ENCODE measurements around the gene HFE.

HFE gene

GRCh38 chr6:26130581-26131249 lies 43.5 kb downstream of the HFE start:
- DNase-seq (ENCODE audit: low read depth in 4 of 4, low spot score in 1 of 4), result no peak

DNA sequence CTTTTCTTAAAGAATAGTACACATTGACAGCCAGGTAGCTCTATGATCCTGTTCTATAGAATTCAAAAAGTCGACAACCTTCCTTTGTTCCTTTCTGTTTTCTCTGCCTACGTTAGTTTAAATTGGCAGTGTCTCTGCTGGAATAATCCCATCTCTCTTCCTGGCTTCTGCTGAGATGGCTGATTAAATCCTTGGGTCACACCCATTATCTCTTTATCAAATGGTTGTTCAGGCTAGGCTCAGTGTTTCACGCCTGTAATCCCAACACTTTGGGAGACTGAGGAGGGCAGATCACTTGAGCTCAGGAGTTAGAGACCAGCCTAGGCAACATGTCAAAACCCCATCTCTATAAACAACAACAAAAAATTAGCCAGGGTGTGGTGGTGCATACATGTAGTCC lies 44.4 kb downstream of the HFE start:
- DNase-seq (ENCODE audit: low read depth in 4 of 4, low spot score in 1 of 4), result no peak

GRCh38 chr6:26133730-26134129 lies 46.5 kb downstream of the HFE start:
- DNase-seq (ENCODE audit: low read depth in 4 of 4, low spot score in 1 of 4), result no peak

DNA sequence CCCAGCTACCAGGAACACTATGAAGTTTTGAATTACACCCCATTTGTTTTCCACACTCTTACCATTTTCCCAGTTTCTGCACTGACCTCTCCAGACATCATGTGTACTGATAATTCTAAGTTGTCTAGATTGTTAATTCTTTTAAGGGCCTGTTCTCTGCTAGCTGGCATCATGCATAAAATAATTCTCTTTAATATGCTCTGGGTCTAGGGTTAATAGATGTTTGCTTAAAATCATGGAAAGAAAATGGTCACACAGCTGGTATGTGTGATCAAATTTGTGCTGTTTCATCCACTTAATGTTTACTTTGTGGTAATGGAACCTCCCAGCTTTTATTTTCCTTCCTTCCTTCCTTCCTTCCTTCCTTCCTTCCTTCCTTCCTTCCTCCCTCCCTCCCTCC lies 49.1 kb downstream of the HFE start:
- DNase-seq (ENCODE audit: low read depth in 4 of 4, low spot score in 1 of 4), result no peak

DNA sequence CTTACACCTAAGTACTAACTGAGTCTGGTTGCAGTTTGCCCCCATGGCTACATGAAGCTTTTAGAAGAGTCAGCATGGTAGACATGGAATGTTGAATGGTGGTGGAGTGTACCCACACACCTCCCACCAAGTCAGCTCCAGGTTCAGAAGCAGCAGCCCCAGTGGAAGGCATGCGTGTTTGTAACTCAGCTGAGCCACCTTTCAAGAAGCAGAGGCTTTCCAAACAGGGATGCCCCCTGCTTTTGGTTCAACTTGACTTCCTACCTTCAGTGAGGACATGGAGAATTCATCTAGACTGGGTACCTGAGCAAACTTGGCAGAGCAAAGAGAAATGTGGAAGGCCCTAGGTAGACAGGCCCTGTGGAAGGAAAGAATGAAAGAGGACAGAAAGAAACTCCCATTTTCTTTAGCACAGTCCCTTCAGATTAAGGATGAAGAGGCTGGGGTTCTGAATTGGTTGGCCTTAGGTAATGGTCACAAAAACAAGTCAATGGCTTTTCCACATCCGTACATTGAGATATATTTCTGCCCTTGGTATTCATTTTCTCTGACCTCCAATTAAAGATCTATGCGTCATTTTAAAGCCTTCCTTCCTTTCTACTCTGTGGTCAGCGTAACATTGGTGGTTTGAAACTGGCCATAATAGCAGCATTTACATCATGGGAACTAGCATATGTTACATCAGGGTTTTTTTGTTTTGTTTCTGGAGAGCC lies 53.2 kb downstream of the HFE start:
- no peak for DNase-seq (ENCODE audit: low read depth in 4 of 4, low spot score in 1 of 4)

- no peak for DNase-seq (ENCODE audit: low read depth in 4 of 4, low spot score in 1 of 4)
Measured at GRCh38 chr6:26140967-26141294, 53.7 kb downstream of the HFE start.

DNA sequence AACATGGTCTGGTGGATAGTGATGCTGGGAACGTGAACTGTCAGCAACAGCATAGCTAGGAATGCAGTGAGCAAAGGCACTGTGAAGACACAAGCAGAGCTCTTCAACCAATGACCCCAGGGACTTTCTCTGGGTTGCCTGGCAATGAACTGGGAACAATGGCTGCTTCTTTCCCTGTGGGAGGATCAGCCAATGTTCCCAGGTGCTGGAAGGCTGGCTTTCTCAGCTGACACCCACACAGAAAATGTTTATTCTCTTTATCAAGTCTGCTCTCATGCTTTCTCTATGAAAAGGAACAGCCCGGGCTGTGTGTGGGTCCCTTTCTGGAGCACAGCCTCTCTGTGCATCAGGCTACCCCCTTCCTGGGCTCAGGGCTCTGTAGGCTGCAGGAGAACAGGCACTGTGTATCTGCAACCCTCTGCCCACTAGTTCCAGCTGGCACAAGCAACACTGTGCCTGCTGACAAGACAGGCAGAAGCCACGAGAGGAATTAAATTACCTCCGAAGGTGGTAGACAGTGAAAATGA lies 54.2 kb downstream of the HFE start:
- no peak for DNase-seq (ENCODE audit: low read depth in 4 of 4, low spot score in 1 of 4)

DNA sequence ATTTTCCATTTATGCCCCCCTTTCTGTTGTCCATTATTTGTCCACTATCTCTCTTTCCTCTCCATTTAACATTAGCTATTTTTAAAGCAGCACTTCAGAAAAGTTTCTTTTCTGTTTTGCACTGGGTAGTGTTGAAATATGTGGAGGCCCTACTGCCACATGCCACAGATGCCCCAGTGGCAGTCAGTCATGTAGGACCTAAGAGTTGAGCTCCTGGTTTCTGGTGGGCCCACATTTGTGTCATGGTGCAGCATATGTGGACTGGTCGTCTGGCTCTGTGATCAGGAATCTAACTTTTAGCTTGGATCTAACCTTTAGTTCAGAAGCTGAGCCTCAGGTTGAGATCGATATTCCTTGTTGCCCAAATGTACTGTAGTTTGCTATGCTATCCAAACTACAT lies 54.8 kb downstream of the HFE start:
- no peak for DNase-seq (ENCODE audit: low read depth in 4 of 4, low spot score in 1 of 4)
